ENCODE data around the gene RASL10A. TPM values are rescaled to one million over a fixed set of nuclear protein-coding genes. Genes with fewer than 3 reads are reported as not detected.

The RASL10A gene
- total and polyA plus RNA-seq, 2 donors from 2014 or later: 0.73 to 1.2 TPM

GRCh38 chr22:29341056-29341848 lies 25.8 kb upstream of the RASL10A start:
- DNase-seq (no peak), FAIRE-seq (no peak)
- no peaks in the 10 kb centered on the region for H3K27me3 ChIP-seq (ENCODE audit: control insufficient read depth, insufficient read depth, low read length)
- H3K27ac ChIP-seq (ENCODE audit: low read depth in 2 of 2, low read length in 2 of 2): no peak overlapping the region
- intact Hi-C loops (cut with DNase I): no loop called here
- H3K4me1 ChIP-seq (ENCODE audit: control insufficient read depth in 2 of 3, insufficient read depth in 2 of 3, low read depth in 1 of 3, low read length in 3 of 3): no peaks in the 10 kb centered on the region
- H3K9ac ChIP-seq (ENCODE audit: low read length in 3 of 3): no peak overlapping the region
- H3K4me3 ChIP-seq (ENCODE audit: low read length in 3 of 3): no peak overlapping the region
- no peaks in the 10 kb centered on the region for H3K9me3 ChIP-seq (ENCODE audit: control insufficient read depth in 2 of 3, insufficient read depth in 1 of 3, low read length in 3 of 3)
- no peak for TF ChIP-seq CTCF (IDR thresholded peaks at IDR 0.05; ENCODE audit: borderline replicate concordance, extremely low read depth, insufficient read depth)
- H3K36me3 ChIP-seq (ENCODE audit: control insufficient read depth in 2 of 3, insufficient read depth in 3 of 3, low read length in 3 of 3): peaks cover 0 to 51% (median 39%) of the 10 kb centered on the region in 3 donors

GRCh38 chr22:29340566-29340965 lies 25.1 kb upstream of the RASL10A start:
- H3K27ac ChIP-seq (ENCODE audit: low read depth in 2 of 2, low read length in 2 of 2): no peak overlapping the region
- H3K4me3 ChIP-seq (ENCODE audit: low read length in 3 of 3): no peak overlapping the region
- H3K9ac ChIP-seq (ENCODE audit: low read length in 3 of 3): no peak overlapping the region
- H3K4me1 ChIP-seq (ENCODE audit: control insufficient read depth in 2 of 3, insufficient read depth in 2 of 3, low read depth in 1 of 3, low read length in 3 of 3): no peaks in the 10 kb centered on the region
- no peaks in the 10 kb centered on the region for H3K9me3 ChIP-seq (ENCODE audit: control insufficient read depth in 2 of 3, insufficient read depth in 1 of 3, low read length in 3 of 3)
- DNase-seq (no peak), FAIRE-seq (no peak)
- TF ChIP-seq CTCF (IDR thresholded peaks at IDR 0.05; ENCODE audit: borderline replicate concordance, extremely low read depth, insufficient read depth): no peak
- intact Hi-C loops (cut with DNase I): no loop called here
- no peaks in the 10 kb centered on the region for H3K27me3 ChIP-seq (ENCODE audit: control insufficient read depth, insufficient read depth, low read length)
- peaks cover 0 to 55% (median 41%) of the 10 kb centered on the region in 3 donors for H3K36me3 ChIP-seq (ENCODE audit: control insufficient read depth in 2 of 3, insufficient read depth in 3 of 3, low read length in 3 of 3)

- Histone ChIP-seq H3K4me1 (ENCODE audit: control insufficient read depth in 2 of 3, insufficient read depth in 2 of 3, low read depth in 1 of 3, low read length in 3 of 3) (no peaks in the 10 kb centered on the region), H3K27ac (ENCODE audit: low read depth in 2 of 2, low read length in 2 of 2) (no peak overlapping the region), H3K9ac (ENCODE audit: low read length in 3 of 3) (no peak overlapping the region), H3K4me3 (ENCODE audit: low read length in 3 of 3) (no peak overlapping the region), H3K9me3 (ENCODE audit: control insufficient read depth in 2 of 3, insufficient read depth in 1 of 3, low read length in 3 of 3) (no peaks in the 10 kb centered on the region), H3K27me3 (ENCODE audit: control insufficient read depth, insufficient read depth, low read length) (no peaks in the 10 kb centered on the region), H3K36me3 (ENCODE audit: control insufficient read depth in 2 of 3, insufficient read depth in 3 of 3, low read length in 3 of 3) (peaks cover 0 to 59% (median 41%) of the 10 kb centered on the region in 3 donors)
- DNase-seq (no peak), FAIRE-seq (no peak)
- TF ChIP-seq CTCF (IDR thresholded peaks at IDR 0.05; ENCODE audit: borderline replicate concordance, extremely low read depth, insufficient read depth): no peak
- intact Hi-C loops (cut with DNase I): no loop called here
Measured at GRCh38 chr22:29339381-29340235, 24.1 kb upstream of the RASL10A start.

All from kidney (tissue), 14 donors.